Measurements from ENCODE around the gene BTLA.
"Not testable (repeated sequence)": the region's sequence is repeated elsewhere in the genome, so short reads cannot be mapped to it uniquely, and the experiment has no call there.

BTLA gene, protein sequence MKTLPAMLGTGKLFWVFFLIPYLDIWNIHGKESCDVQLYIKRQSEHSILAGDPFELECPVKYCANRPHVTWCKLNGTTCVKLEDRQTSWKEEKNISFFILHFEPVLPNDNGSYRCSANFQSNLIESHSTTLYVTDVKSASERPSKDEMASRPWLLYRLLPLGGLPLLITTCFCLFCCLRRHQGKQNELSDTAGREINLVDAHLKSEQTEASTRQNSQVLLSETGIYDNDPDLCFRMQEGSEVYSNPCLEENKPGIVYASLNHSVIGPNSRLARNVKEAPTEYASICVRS

DNA sequence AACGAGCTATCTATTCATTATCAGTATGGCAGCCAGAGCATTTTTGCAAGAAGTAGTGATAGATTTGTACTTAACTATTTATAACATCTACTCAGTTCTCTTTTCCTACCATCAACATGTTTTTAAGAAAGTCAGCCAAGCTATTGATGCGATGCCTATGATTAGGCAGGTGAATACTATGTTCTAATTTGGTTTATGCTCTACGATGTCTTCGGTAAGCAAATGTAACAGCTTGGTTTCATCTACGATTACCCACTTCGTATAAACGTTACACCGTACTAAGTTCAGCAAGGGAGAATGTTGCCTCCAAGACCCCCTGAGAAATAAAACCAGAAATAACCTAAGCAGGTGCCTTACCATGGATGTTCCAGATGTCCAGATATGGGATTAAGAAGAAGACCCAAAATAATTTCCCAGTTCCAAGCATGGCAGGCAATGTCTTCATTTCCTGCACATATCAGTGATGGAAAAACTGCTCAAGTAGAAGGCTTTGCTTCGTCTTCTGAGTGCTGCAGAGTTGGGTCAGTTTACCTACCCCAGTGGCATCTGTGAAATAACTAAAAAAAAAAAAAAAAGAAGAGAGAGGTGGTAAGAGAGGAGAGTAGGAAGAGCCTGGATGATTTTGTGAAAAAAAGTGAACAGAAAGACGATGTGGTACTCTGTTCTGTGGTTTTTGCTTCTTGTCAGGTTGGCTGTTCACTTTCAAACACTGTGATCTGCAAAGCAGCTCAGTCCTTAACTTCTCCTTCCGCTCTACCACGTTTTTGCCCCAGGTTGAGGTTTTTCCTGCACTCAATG, at the start of gene BTLA:
Gene BTLA, minus strand, starts transcription at position 559 of the 798 bp plus-strand sequence. Its CDS starts 114 bp downstream, at position 445.
- DNase-seq: no peak

DNA sequence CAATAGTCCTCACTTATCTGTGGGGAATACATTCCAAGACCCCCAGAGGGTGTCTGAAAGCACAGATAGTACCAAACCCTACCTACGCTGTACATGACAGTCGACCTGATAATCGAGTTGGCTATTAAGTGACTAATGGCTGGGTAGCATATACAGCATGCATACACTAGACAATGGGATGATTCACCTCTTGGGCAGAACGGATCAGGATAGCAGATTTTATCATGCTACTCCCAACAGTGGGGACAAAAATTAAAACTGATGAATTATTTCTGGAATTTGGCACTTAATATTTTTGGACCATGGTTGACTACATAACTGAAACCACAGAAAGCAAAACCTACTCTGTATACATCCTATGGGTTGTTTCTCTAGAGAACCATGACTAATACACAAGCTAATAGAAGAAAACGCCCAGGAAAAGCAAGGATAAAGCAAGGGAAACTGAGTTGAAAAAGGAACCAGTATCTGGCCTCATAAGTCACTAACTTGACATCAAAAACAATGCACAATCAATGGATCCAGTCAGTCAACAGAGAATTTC, 47.0 kb upstream of the BTLA start:
- DNase-seq: no peak

DNA sequence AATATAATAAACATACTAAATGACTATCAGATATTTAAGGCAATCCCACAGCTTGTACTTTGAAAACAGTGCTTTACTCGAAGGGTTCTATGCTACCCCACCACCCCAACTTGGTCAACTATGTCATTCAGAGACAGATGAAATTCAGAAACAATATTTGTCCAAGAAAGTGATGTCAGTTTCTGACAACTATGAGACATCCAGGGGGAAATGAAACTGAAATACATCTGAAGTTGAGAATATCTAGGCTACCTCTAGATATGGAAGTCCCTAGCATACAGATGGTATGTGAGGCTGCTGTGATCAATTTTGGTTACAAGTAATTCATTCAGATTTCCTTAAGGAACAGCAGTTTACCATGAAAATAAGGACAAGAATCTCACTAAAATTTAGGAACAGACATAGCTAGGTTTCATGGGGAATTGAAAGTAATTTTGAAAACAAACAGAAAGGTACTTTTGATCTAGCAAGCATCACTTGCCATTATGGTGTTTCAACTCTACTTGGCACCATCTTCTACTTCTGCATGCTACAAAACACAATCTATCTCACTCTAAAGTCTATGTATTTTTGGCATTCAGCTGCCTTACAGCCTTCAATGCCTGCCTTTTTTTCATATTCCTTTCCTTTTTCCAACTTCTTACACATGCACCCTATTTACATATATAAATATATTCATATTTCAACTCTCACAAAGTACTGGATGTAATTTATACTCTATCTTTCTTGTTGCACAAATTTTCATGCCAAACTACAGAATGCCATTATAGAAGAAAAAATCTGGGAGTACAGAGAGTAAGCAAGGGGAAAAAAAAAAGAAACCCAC, 40.8 kb upstream of the BTLA start:
- DNase-seq: no peak

DNA sequence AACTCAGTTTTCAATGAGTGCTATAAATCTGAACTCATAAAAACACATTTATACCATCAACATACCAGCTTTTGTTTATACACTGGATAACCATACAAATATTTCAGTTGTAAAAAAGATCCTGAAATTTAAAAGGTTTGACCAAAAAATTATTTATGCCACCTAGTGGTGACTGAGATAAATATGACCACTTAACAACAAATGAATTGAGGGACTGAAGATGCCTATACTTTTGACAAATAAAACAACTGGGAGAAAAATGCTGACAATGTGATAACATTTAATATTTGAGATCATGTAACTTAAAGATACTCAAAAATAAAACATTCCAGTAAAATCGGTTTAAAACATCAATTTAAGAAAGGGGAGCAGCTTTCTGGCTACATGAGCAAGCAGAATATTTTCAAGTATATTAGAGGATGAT, 32.1 kb upstream of the BTLA start:
- no peak for DNase-seq

DNA sequence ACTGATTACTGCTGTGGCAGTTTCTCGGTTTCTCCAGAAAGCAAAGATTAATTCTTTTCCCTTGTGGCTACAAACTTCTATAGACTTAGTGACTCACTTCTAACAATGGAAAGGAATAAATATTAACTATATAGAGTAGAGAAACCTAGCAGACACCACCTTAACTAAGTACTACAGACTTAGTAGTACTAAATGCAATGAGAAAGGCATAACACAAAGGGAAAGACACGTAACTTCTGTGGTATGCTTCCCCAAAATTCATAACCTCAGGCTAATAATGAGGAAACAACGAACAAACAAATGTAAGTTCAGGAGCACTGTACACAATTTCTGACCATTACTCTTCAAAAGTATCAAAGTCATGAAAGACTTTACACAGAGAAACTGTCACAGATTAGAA, 31.3 kb upstream of the BTLA start:
- no peak for DNase-seq

DNA sequence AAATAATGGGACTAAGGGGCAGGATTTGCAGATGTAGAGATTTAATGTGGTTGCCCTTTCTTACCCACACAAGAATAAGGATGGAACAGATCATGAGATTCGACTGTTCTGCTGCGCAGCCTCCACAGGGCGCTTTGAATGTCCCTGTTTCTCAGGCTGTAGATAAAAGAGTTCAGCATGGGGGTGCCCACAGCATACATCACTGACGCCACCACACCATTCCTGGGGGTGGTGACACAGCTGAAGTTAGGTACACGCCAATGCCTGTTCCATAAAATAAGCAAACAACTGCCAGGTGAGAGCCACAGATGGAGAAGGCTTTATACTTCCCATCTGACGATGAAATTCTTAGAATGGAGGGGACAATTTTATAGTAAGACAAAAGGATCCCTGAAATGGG, 24.9 kb upstream of the BTLA start:
- DNase-seq: not testable (repeated sequence)

DNA sequence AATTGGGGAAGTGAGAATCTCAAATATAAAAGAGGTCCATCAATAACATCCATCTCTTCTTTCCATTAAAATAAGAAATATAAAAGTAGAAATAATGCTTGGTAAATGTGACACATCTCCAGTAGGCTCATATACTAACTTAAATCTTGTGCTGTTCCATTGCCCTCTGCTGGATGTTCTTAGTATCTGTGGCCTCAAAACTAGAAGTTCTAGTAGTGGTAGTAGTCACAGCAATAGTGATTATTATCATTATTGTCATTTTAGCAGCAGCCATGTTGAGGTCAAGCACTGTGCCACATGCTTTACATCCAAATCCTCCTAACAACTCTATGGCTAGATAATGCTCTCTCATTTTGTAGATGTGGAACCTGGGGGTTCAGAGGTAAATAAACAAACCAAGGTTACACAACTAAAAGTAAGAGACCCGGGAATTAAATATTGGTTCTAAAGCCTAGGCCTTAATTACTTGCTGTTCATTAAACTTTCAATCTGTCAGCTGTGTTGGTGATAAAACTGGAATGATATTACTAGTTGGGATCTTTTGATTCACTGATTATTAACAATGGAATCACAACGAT, 20.2 kb upstream of the BTLA start:
- no peak for DNase-seq

DNA sequence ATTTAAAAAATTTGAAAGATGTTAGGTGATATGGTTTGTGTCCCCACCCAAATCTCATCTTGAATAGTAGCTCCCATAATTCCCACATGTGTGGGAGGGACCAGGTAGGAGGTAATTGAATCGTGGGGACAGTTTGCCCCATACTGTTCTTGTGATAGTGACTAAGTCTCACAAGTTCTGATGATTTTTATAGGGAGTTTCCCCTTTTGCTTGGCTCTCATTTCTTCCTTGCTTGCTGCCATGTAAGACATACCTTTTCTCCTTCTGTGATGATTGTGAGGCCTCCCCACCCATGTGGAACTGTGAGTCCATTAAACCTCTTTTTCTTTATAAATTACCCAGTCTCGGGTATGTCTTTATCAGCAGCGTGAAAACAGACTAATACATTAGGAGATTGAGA, 19.7 kb upstream of the BTLA start:
- not testable (repeated sequence) for DNase-seq

DNA sequence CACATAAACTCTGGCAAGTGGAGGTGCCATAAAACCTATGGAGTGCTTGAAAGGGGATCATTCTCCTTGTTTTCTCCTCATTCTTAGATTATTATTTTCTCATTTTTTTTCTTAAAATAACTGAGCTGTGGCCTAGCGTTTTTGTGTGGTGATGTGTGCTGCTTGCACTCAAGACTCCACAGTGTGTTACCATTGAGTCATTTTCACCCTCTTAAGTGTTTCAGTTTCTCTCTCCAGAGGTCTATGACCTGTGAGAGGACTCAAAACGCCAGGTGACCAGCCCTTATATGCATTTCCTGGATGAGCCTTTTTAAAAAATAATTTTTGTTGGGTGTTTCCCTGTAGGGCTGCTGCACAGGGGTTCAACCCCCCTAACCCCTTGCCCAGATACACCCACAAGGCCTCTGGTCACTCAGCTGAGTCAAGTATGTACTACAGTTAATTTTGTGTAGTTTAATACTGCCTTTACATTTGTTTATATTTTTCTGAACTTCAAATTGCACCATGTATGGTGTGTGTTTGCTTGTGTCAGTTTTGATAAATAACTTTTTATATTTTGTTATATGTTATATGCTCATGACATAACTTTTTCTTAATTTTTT, 15.4 kb upstream of the BTLA start:
- DNase-seq: no peak

DNA sequence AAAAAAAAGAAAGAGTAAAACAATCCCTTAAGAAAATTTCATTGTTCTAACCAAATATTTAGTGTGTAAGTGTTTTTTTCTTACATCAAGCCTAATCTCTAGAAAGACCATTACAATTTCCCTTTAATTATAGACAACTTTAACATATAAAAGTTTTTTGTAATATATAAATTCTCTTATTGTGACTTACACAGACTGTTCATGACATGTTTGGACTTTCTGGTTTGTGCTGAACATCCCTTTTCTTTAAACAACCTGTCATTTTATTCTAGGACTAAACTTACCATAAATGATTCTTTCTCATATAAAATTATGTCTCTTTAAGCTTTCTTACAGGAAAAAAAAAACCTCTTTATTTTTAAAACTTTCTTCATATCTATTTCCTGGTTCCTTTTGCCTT, 13.0 kb upstream of the BTLA start:
- no peak for DNase-seq

DNA sequence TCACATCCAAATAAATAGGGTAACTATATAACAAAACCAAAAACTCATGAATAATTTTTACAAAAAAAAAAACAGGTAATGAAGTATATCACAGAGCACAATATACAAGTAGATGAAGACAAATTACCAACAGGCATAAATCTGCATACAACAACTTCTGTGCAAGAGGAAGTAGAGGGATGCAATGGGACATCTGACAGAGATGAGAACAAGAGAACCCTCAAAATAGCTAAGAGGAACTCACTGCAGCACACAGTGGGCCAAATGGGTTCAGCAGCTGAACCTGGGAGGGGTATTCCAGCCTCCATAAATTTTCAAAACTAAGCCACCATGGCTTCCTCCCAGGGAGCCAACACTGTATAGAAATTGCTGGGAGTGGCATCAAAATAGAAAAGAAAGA, 9.6 kb upstream of the BTLA start:
- DNase-seq: no peak

DNA sequence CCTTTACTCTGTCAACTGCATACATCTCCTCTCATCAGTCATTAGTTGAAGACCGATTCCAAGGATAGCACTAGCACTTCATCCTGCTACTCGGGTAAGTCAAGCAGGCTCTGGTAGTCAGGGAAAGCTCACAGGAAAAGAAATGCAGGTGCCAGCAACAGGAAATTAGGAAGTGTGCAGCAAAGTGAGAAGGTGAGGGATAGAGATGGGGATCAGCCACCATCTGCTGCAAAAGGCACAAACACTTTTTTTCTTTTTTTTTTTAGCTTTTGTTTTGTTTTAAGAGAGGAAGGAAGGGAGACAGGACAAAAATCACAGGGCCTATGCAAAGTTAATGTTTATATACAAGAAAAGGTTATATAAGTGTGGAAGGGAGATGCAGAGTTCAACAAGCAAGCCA, 9.0 kb upstream of the BTLA start:
- DNase-seq: no peak

DNA sequence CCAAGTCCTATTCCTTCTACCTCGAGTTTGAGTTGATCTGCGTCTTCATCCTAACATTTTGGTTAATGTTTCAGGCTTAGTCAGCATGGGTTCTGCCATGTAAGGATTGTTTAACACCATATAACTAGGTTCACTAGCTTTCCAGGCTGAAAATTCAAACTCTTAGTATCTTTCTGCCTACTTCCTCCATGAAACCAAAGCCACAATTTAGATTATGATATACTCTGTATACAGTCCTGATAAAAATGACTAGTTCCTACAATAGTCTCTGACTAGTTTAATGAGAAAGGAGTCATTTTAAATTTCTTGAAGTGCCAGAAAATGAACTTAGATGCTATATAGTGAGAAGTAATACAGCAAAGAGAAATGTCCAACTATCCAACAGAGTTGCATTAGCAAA, 6.6 kb upstream of the BTLA start:
- DNase-seq: no peak

DNA sequence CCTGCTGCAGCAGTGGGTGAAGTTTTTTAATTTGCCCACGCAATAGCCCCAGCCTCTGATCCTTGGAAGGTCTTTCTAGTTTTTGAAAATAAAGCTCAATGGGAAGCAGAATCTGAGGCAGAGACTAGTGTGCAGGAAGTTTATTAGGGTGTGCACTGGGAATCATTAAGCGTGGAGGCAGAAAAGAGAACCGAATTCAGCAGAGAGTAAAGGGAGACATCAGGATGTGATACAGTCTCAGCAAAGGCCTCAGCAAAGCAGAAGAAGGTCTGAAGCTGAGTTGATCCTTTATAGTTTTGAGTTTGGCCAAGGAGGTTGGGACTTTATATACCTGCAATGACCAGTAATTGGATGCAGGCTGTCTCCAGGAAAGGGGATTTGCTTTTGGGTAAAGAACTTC, 4.9 kb upstream of the BTLA start:
- DNase-seq: no peak

DNA sequence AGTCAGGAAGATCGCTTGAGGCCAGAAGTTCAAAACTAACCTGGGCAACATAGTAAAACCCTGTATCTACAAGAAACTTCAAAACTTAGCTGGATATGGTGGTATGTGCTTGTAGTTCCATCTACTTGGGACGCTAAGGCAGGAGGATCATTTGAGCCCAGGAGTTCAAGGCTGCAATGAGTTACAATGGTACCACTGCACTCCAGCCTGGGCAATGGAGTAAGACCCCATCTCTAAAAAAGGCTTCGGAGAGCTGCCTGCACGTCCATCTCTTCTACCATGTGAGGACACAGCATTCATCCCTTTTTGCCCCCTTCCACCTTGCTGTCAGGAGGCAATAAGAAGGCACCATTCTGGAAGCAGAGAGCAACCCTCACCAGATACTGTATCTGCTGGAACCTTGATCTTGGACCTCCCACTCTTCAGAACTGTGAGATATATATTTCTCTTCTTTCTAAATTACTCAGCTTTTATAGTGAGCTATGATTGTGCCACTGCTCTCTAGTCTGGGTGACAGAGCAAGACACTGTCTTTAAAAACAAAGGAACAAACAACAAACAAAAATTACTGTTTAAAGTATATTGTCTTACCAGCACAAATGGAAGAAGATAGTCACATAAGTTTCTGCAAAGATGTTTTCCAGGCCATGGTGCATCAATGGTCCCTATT, 4.2 kb upstream of the BTLA start:
- DNase-seq: no peak

DNA sequence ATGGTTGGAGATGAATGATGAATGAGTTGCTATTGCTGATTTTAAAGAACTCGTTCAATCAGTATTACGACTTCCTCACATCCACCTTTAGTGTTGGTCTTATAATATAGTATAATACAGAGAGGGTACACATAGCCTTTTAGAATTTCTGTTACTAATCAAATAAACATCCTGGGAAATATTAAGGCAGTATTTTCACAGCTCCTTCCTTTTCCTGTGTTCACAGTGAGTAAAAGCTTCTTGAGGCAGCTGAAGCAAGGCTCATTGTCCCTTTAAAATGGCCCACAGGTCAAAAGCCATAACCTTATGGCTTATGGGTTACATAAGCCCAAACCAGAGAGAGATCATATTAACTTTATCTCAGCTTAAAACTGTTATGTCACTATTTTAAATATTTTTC, 1.3 kb upstream of the BTLA start:
- no peak for DNase-seq

DNA sequence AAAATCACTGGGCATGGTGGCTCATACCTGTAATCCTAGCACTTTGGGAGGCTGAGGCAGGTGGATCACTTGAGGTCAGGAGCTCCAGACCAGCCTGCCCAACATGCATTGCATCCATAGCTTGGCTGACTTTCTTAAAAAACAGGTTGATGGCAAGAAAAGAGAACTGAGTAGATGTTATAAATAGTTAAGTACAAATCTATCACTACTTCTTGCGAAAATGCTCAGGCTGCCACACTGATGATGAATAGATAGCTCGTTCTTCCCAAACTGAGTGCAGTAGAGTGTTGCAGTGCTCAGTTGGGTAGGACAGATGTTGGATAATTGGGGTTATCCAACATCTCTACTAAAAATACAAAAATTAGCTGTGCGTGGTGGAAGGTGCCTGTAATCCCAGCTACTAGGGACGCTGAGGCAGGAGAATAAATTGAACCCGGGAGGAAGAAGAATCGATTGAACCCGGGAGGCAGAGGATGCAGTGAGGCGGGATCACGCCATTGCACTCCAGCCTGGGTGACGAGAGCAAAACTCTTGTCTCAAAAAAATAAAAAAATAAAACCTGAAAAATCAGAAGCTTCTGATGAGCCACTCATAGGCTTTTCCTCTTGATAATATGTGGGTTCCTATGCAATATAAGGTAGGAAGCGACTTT, 1.2 kb downstream of the BTLA start:
- no peak for DNase-seq

DNA sequence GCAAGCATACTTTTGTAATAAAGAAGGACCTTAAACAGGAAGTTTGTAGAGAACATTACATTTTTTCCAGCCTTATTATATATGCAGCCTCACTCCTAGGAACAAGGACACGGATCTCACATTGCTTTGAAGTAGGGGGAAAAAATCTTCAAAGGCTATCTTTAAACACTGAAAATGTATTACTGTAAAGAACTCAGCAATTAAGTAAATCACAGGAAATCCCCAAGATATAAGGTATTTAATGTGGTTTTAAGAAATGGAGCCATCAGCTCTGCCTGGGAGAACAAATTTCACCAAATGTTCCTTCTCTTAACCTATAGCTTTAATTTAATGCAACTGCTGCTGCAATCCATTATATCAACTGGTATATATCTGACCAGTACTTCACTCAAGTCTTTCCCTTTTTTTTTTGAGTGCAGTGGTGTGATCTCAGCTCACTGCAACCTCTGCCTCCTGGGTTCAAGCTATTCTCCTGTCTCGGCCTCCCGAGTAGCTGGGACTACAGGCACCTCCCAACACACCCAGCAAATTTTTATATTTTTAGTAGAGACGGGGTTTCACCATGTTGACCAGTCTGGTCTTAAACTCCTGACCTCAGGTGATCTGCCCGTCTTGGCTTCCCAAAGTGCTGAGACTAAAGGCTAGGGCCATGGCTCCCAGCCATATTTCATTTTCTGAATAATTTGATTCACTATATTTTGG, 2.8 kb downstream of the BTLA start:
- no peak for DNase-seq

DNA sequence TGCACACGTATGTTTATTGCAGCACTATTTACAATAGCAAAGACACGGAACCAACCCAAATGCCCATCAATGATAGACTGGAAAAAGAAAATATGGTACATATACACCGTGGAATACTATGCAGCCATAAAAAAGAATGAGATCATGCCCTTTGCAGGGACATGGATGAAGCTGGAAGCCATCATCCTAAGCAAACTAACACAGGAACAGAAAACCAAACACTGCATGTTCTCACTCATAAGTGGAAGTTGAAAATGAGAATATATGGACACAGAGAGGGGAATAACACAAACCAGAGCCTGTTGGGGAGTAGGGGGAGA, 4.9 kb downstream of the BTLA start:
- not testable (repeated sequence) for DNase-seq

DNA sequence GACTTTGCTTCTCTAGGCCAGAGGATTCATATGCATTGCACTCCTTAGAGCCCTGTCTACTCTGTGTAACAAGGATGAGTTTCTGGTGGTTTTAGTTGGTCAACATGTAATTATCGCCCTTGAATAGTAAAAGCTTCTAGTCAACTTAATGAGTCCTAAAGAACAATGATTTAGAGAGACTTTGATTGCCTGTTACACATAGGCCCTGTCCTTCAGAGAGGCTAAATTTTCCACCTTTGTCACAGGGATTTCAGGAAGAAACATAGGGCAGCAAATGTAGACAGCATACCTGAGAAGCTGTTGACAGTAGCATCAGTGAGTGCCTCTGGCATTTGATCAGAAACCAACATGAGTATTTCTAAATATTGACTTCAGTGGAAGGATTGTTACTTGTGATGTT, 7.1 kb downstream of the BTLA start:
- no peak for DNase-seq

DNA sequence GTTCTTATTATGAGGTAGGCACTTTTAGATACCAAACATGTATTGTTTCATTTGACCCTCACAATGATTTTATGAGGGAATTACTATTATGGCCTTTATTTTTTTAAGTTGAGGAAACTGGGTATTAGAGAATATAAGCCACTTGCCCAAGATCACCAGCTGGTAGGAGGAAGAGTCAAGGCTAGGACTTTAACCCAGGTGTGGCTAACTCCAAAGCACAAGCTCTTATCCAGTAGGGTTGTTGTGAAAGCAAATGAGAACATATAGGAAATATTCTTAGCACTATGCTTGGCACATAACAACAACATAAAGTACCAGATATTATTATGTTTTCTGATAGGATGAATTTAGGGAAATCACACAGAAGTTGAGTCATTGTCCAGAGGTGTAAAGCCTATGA, 7.9 kb downstream of the BTLA start:
- no peak for DNase-seq

All from activated effector memory CD4-positive, alpha-beta T cell treated with Interleukin-2 at 50 U/mL for 16 hours (primary cell).